Middle frontal gyrus (tissue), 1 donor: Measurements from ENCODE around the gene CNTN1.
"Not testable (repeated sequence)": the region's sequence is repeated elsewhere in the genome, so short reads cannot be mapped to it uniquely, and the experiment has no call there.

Experiments used
- DNase-seq: peaks from one replicate; pipeline ENCODE4 v3.0.0-alpha.2; 2015; ENCODE audit warnings: low spot score; ENCODE audit errors: extremely low spot score

CNTN1 gene

GRCh38 chr12:41023836-41024235, 331.6 kb downstream of the CNTN1 start:
- no peak for DNase-seq

DNA sequence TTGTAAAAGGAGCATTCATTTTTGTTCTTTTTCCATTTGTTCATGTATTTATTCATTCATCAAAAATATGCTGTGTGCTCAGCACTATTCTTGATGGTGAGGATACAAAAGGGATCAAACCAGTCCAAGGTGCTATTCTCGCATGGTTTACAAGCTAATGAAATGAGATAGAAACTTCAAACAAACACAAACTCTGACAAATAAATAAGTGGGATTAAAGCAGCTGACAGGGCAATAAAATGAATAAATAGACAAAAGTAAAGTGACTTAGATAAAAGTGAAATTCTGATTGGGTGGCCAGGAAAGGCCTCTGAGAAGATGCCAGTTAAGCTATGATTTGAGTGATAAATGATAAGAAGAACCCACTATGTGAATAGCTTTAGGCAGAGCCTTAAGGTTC, 333.9 kb downstream of the CNTN1 start:
- no peak for DNase-seq

GRCh38 chr12:41032386-41032785, 340.1 kb downstream of the CNTN1 start:
- no peak for DNase-seq

DNA sequence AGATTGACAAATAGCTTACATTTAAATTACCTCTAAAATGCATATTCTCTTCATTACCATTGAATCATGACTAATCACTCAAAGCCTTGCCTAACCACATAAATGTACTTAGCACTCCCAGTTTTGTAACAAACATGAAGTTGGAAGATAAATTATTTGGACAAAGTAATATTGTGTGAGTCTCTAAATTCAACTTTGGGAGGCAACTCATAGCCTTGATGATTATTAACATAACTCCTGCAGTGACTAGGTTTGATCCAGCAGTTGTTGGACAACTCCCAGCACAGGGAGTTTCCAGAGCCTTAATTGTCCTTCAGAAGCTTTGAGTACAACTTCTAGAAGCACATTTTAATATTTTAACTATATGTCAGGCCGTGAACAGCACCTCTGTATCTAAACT, 342.4 kb downstream of the CNTN1 start:
- no peak for DNase-seq

- no peak for DNase-seq
Measured at GRCh38 chr12:41039461-41039860, 347.2 kb downstream of the CNTN1 start.

- no peak for DNase-seq
Measured at GRCh38 chr12:41045509-41045908, 353.3 kb downstream of the CNTN1 start.

GRCh38 chr12:41049033-41049432, 356.8 kb downstream of the CNTN1 start:
- DNase-seq: no peak

GRCh38 chr12:41051954-41052353, 359.7 kb downstream of the CNTN1 start:
- DNase-seq: no peak

DNA sequence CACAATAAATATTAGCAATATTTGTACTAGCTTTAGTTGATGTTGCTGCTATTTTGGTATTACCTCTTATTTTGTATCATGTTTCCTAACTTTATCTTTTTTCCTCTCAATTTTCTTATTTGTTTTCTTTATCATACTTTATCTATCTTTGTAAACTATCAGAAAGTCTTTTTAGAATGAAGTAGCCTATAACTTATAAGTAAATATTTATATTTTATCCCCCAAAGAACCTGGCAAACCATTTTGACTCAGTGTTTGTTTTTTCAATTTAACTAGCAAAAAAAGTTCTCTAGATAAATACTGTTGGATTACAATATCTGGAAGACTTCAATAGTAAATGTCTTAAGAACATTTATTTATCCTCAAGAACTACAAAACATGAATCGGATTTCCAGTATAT, 360.2 kb downstream of the CNTN1 start:
- no peak for DNase-seq

GRCh38 chr12:41053046-41053445, 360.8 kb downstream of the CNTN1 start:
- DNase-seq: no peak

GRCh38 chr12:41055875-41056577, 363.8 kb downstream of the CNTN1 start:
- DNase-seq: no peak

GRCh38 chr12:41058266-41058665, 366.0 kb downstream of the CNTN1 start:
- DNase-seq: no peak

- DNase-seq: no peak
Measured at GRCh38 chr12:41061192-41061591, 369.0 kb downstream of the CNTN1 start.

GRCh38 chr12:41064411-41064810, 372.2 kb downstream of the CNTN1 start:
- no peak for DNase-seq

DNA sequence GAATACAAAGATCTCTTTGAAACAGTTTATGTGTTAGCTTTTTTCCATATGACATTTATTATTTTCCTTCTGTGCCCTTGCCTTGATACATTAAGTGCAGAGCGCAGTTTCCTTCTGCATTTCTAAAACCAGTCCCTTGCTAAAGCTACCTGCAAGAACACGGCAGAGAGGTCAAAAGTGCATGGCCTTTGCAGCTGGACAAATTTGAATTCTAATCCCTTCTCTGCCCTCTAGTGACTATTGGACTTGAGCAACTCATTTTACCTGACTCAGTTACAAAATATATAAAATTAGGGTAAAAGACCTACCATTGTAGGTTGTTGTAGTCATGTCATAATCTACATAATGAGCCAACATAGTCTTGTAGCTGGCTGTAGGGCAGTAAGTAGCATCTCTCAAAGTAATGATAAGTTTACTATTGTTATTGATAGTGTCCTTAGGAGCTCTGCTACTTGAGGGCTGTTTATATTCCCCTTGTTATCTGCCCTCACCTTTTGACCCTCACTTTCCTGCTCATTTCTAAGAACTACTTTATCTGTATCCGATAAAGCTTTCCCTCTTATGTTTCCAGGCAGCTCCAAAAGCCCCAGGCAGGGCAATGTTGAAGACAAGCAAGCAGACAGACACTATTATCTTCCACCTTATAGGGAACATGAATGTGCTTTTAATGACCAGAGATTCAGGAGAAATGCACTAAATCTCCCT, 375.9 kb downstream of the CNTN1 start:
- no peak for DNase-seq

GRCh38 chr12:41073633-41074472, 381.6 kb downstream of the CNTN1 start:
- DNase-seq: no peak

DNA sequence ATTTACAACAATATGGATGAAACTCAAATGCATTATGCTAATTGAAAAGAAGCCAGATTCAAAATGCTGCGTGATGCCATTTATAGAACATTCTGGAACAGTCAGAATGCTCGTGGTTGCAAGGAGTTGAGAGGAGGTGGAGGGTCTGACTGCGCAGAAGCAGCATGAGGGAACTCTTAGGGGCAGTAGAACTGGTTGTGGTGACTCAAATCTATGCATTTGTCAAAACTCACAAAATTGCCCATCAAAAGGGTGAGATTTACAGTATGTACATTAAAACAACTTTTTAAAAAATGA, 382.2 kb downstream of the CNTN1 start:
- no peak for DNase-seq

GRCh38 chr12:41076114-41076513, 383.9 kb downstream of the CNTN1 start:
- DNase-seq: no peak

- not testable (repeated sequence) for DNase-seq
Measured at GRCh38 chr12:41081241-41081640, 389.0 kb downstream of the CNTN1 start.

- DNase-seq: no peak
Measured at GRCh38 chr12:41089438-41089837, 397.2 kb downstream of the CNTN1 start.

GRCh38 chr12:41092115-41092514, 399.9 kb downstream of the CNTN1 start:
- no peak for DNase-seq

GRCh38 chr12:41096797-41097196, 404.6 kb downstream of the CNTN1 start:
- no peak for DNase-seq
